Panc1 (cell line): Measurements from ENCODE around the gene POMC.

Experiments used
- CTCF ChIP-seq: fragments of 450-650 bp; IDR thresholded peaks from 2 replicates; pipeline ENCODE4 v1.5.1; 2017; ENCODE audit warnings: mild to moderate bottlenecking
- POLR2AphosphoS5 ChIP-seq: IDR thresholded peaks from 2 replicates; pipeline ENCODE4 v1.6.1; 2012; ENCODE audit warnings: mild to moderate bottlenecking, low read depth, low read length, moderate library complexity

GRCh38 chr2:25165992-25166875 lies 2.1 kb downstream of the POMC start:
- TF ChIP-seq CTCF, result peak; percentile 88
- no peak for TF ChIP-seq POLR2AphosphoS5
